ENCODE measurements around the gene NRDC.

NRDC gene

GRCh38 chr1:51901151-51901550 is 22.6 kb upstream of the NRDC start:
- TF ChIP-seq EZH2phosphoT487 (conservative IDR thresholded peaks at IDR 0.05; ENCODE audit: low read length) = no peak
- TF ChIP-seq CTCF (IDR thresholded peaks at IDR 0.05; ENCODE audit: insufficient read depth, low read length, poor library complexity, severe bottlenecking) = no peak
- Histone ChIP-seq H3K79me2 (ENCODE audit: insufficient read depth, low read length) (no peaks in the 10 kb centered on the region), H3K9me2 (replicated peaks; ENCODE audit: insufficient read depth, low read length) (no peaks in the 10 kb centered on the region)

GRCh38 chr1:51899022-51899421 is 20.5 kb upstream of the NRDC start:
- H3K36me3 ChIP-seq (ENCODE audit: low read length) = no peaks in the 10 kb centered on the region
- H3K4me3 ChIP-seq (ENCODE audit: insufficient read depth, low read length, poor library complexity, severe bottlenecking) = no peak overlapping the region
- no peak overlapping the region for H3K27ac ChIP-seq (ENCODE audit: low read depth, low read length)
- H2AFZ ChIP-seq (ENCODE audit: low read depth, low read length, severe bottlenecking) = no peak overlapping the region
- H3K9me2 ChIP-seq (replicated peaks; ENCODE audit: insufficient read depth, low read length) = no peaks in the 10 kb centered on the region
- no peaks in the 10 kb centered on the region for H3F3A ChIP-seq (ENCODE audit: insufficient read depth)
- no peak overlapping the region for H3K4me2 ChIP-seq (ENCODE audit: low read depth, low read length, poor library complexity, severe bottlenecking)
- no peaks in the 10 kb centered on the region for H3K9me3 ChIP-seq (ENCODE audit: insufficient read depth, low read length)
- no peak overlapping the region for H3K9ac ChIP-seq (ENCODE audit: low read length)
- no peaks in the 10 kb centered on the region for H3K79me2 ChIP-seq (ENCODE audit: insufficient read depth, low read length)
- H4K20me1 ChIP-seq (ENCODE audit: low read depth, low read length) = no peaks in the 10 kb centered on the region
- no peaks in the 10 kb centered on the region for H3K27me3 ChIP-seq (ENCODE audit: low read length)
- TF ChIP-seq CTCF (IDR thresholded peaks at IDR 0.05; ENCODE audit: insufficient read depth, low read length, poor library complexity, severe bottlenecking) (no peak), EZH2phosphoT487 (conservative IDR thresholded peaks at IDR 0.05; ENCODE audit: low read length) (no peak)

More at GRCh38 chr1:51901151-51901550, 22.6 kb upstream of the NRDC start:
- no peak overlapping the region for H3K27ac ChIP-seq (ENCODE audit: low read depth, low read length)
- H2AFZ ChIP-seq (ENCODE audit: low read depth, low read length, severe bottlenecking) = no peak overlapping the region
- no peaks in the 10 kb centered on the region for H3F3A ChIP-seq (ENCODE audit: insufficient read depth)
- no peak overlapping the region for H3K9ac ChIP-seq (ENCODE audit: low read length)
- no peak overlapping the region for H3K4me3 ChIP-seq (ENCODE audit: insufficient read depth, low read length, poor library complexity, severe bottlenecking)
- no peaks in the 10 kb centered on the region for H3K27me3 ChIP-seq (ENCODE audit: low read length)
- H3K9me3 ChIP-seq (ENCODE audit: insufficient read depth, low read length) = no peaks in the 10 kb centered on the region
- H3K4me2 ChIP-seq (ENCODE audit: low read depth, low read length, poor library complexity, severe bottlenecking) = no peak overlapping the region
- H3K36me3 ChIP-seq (ENCODE audit: low read length) = no peaks in the 10 kb centered on the region
- no peaks in the 10 kb centered on the region for H4K20me1 ChIP-seq (ENCODE audit: low read depth, low read length)

DNA sequence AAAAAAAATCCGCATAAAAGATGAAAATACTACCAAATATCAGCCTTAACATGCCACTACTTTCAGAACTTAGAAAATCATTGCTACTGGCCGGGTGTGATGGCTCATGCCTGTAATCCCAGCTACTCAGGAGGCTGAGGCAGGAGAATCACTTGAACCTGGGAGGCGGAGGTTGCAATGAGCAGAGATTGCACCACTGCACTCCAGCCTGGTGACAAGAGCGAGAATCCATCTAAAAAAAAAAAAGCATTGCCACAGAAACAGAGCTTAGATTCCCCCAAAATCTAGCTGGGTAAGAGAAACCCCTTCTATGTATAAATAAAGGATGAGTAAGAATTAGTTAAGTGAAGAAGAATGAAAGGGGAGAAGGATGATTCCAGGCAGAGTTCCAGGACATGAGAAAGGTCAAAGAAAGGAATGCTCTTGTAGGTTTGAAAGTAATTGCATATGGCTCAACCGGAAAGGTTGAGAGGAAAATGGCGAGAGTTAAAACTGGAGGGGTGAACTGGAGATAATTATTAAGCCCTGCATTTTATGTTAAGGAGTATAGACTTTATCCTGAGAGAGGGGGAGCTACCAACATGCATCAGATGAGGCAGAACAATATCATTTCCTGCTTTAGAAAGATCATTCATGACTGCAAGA is 19.7 kb upstream of the NRDC start:
- H3K27me3 ChIP-seq (ENCODE audit: low read length) = no peaks in the 10 kb centered on the region
- no peaks in the 10 kb centered on the region for H3K36me3 ChIP-seq (ENCODE audit: low read length)
- H3F3A ChIP-seq (ENCODE audit: insufficient read depth) = no peaks in the 10 kb centered on the region
- H3K4me3 ChIP-seq (ENCODE audit: insufficient read depth, low read length, poor library complexity, severe bottlenecking) = no peak overlapping the region
- H3K9ac ChIP-seq (ENCODE audit: low read length) = no peak overlapping the region
- no peaks in the 10 kb centered on the region for H3K9me3 ChIP-seq (ENCODE audit: insufficient read depth, low read length)
- no peak overlapping the region for H3K4me2 ChIP-seq (ENCODE audit: low read depth, low read length, poor library complexity, severe bottlenecking)
- H3K27ac ChIP-seq (ENCODE audit: low read depth, low read length) = no peak overlapping the region
- no peak overlapping the region for H2AFZ ChIP-seq (ENCODE audit: low read depth, low read length, severe bottlenecking)
- no peak for TF ChIP-seq CTCF (IDR thresholded peaks at IDR 0.05; ENCODE audit: insufficient read depth, low read length, poor library complexity, severe bottlenecking)
- no peak for TF ChIP-seq EZH2phosphoT487 (conservative IDR thresholded peaks at IDR 0.05; ENCODE audit: low read length)
- H4K20me1 ChIP-seq (ENCODE audit: low read depth, low read length) = no peaks in the 10 kb centered on the region
- H3K79me2 ChIP-seq (ENCODE audit: insufficient read depth, low read length) = no peaks in the 10 kb centered on the region
- no peaks in the 10 kb centered on the region for H3K9me2 ChIP-seq (replicated peaks; ENCODE audit: insufficient read depth, low read length)

Data from SU-DHL-6 (cell line).